HT1080 (cell line): ENCODE results near the gene HCFC1R1. TPM values are rescaled to one million over a fixed set of nuclear protein-coding genes. Genes with fewer than 3 reads are reported as not detected.

Source experiments
- DNase-seq: peaks from one replicate; pipeline ENCODE4 v3.0.0-alpha.2; 2015; ENCODE audit warnings: low read depth
- total RNA-seq: library from RNA; depleted of rRNA; stranded (reverse); fragments of >200 nt; shearing (Covaris generic); gene quantifications from 2 replicates; pipeline ENCODE4 v1.2.3, GENCODE V29; 2014

HCFC1R1 gene
- total RNA-seq, 1 experiment from 2014 or later: 370 TPM

GRCh38 chr16:3001316-3001715 lies 22.4 kb downstream of the HCFC1R1 start:
- DNase-seq: no peak

DNA sequence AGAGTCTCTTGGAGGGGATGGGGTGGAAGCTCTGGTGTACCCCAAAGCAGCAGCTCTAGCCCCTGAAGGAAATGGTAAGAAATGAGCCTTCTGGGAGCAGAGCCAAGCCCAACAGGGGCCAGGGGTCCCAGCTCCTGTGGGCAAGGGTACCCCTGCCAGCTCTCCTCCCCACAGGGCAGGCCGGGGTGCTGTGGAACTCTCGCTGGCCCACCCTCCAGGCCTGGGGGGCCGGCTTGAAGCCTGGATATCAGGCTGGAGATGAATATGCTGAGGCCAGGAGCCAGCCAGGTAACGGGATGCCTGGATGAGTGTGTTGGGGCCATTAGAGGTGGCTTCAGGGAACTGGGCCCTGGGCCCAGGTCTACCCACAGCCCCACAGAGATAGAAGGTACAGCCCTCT lies 23.2 kb downstream of the HCFC1R1 start:
- no peak for DNase-seq

DNA sequence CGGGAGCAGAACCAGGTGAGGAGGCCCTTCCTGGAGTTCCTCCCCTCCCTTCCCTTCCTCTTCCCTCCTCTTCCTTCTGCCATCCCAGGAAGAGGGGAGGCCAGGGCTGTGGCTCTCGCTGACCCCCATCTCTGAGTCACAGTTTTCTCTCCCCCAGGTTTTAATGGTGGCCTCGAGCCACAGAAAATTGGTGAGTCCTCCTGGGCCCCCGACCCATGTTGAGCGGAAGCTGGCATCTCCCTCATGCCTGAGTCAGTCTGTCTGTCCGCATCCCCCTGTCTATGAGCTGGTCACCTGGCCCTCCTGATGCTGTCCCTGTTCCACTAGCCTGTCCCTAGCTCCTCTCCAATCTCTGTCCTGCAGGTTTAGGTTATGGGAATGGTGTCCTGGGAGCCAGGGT lies 23.8 kb downstream of the HCFC1R1 start:
- DNase-seq: no peak

DNA sequence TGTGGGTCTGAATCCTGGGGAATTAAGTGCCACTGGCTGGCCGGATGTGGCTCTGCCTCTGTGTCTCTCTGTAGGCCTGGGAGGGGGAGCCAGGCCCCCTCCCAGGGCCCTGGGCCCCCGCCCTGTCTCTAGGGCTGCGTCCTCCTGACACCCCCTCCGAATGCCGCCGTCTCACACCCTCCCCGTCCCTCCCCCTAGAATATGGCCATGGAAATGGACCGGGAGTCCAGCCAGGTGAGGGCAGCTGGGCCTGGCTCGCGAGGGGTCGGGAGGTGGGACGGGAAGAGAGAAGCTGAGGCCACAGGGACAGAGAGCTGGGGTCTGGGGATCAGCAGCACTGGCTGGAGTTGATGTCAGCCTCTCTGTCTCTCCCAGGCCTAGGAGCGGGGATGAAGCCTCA lies 27.4 kb downstream of the HCFC1R1 start:
- no peak for DNase-seq

DNA sequence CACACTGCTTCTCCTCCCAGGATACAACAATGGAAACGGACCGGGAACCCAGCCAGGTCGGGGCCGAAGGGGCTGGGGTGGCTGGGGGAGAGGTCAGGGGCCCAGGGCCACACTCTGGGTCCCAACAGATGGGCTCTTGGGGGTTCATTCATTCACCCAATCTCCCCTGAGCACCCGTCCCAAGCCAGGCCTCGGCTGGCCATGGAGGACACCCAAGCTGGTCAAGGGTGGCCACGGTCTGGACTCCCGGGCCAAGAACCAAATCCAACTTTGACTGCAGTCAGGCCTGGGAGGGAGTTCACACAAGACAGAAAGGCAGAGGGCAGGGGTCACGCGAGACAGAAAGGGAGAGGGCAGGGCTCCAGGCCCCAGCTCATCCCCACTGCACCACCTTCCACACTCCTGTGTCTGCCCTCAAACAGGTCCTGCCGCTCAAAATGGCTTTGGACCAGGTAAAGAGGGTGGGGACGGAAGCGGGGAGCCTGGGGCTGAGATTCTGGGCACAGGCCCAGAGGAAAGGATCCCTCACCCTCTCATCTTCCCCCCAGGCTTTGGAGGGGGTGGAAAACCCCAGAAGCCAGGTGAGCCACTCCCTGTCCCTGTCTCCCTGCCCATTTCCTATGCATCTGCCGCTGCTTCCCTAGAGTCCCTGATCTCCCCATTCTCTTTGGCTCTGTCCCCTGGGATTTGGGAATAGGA lies 31.2 kb downstream of the HCFC1R1 start:
- DNase-seq: no peak

DNA sequence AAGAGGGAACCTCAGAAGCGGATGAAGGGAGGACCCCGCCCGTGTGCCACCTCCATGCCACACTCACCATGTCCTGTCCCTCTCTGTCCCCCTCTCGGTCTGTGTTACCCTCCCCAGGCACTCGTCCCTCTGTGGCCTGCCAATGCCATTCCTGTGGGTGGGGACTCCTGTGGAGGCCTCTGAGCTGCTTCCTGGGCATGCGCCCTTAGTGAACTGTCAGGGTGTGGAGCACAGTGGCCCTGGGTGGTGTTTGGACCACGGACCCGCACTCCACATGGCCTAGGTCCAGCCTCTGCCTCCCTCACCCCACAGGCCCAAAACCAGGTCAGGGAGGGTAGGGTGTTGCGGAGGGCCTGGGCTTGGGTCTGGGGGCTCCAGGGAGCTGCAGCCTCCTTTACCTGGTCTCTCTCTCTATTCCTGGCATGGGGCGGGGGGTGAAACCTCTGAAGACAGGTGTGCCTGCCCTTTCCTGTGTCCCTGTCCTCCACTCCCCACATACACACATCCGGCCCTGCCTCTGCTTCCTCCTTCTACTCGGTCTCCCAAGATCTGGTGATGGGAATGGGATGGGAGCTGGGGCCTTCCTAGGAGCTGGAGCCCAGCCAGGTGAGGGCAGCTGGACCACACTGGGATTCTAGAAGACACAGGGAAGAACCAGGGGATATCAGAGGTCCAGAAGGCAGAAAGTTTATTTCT lies 32.0 kb downstream of the HCFC1R1 start:
- no peak for DNase-seq

- DNase-seq: no peak
Observed at GRCh38 chr16:2990891-2991290, 32.9 kb downstream of the HCFC1R1 start.

DNA sequence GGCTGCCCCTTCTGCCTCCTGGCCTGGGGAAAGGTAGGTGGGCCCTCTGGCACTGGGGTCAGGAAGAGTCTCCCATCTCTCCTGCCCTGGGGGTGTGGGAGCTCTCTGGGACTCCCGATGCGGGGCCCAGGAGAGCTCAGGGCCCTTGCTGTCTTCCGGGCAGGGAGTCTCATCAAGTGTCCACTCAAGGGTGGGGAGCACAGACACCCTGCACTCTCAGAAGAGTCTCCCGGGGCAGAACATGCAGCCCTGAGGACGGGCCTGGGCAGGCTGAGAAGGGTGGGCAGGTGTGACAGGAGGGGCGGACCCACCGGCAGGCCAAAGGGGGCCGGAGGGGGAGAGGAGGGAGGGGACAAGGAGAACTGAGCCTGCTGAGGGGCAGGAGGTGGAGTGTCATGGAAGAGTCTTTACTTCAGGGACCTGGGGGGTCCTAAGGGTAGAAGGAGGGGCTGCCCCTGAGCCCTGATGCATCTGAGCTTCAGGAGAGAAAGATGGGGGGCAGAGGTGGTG lies 35.1 kb downstream of the HCFC1R1 start:
- no peak for DNase-seq

GRCh38 chr16:2987833-2988232 lies 35.9 kb downstream of the HCFC1R1 start:
- no peak for DNase-seq

DNA sequence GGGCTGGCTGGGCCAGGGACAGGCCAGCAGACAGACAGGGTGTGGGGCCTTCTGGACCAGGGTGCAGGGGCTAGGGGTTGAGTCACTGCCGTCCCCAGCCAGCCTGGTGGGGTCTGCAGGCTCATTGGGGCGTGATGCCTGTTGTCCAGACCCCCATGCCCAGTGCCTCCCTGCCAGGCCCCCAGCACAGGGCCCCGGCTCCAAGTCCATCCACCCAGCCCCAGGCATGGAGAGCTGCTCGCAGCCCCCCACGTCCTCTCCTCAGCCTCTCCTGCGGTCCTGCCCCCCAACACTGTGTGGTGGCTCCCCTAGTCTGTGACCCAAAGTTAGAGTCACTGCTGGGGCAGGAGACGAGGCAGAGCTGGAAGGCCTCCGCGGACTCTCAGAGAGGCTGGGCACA lies 36.5 kb downstream of the HCFC1R1 start:
- no peak for DNase-seq

GRCh38 chr16:2986623-2987188 lies 37.0 kb downstream of the HCFC1R1 start:
- no peak for DNase-seq

DNA sequence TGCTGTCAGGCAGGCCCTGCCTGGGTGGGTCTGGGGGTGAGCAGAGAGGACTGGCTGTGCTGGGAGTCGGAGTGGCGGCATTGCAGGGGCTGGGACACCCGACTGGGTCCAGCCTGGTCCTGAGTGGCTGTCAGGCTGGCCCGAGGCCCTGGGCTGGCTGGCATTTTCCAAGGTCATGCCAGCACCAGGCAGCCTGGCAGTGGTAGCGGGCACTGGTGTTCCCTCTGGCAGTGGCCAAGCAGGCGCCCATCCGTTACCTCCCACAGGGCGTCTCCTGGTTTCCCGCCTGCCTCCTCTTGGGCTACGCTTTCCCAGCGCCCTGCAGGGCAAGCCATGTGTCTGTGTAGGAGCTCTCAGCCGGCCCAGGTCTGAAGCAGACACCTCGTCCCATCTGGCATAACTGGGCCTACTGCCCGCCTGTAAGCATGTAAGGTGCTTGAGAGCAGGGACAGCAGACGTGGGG lies 37.8 kb downstream of the HCFC1R1 start:
- no peak for DNase-seq

- no peak for DNase-seq
Observed at GRCh38 chr16:2985462-2985861, 38.3 kb downstream of the HCFC1R1 start.

DNA sequence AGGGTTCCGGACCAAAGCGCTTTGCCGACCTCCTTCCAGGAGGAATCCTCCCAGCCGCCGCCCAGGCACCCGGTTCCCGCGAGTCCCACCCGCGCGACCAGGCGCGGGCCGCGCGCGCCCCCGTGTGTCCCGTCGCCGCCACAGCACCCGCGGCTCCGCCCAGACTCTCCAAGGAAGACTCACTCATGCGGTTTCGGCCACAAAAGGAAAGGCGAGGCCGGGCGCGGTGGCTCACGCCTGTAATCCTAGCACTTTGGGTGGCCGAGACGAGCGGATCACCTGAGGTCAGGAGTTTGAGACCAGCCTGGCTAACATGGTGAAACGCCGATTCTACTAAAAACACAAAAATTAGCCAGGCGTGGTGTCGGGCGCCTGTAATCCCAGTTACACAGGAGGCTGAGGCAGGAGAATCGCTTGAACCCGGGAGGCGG lies 40.0 kb downstream of the HCFC1R1 start:
- DNase-seq: peak; percentile 88

GRCh38 chr16:2982402-2982801 lies 41.3 kb downstream of the HCFC1R1 start:
- DNase-seq: no peak

DNA sequence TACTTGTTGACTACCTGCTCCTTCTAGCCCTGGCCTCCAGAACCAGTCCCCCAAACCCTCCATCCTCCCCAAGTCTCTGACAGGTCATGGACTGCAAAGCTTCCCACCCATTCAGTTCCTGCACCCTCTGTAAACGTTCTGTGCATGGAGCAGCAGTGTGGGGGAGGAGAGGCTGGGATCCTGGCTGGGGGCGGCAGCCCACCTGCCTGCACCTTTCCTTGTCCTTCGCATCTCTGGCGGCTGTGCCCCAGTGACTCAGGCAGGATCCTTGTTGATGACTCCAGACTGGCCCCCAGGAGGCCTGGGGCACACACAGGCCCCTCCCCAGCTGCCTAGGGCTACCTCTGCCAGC lies 41.9 kb downstream of the HCFC1R1 start:
- no peak for DNase-seq

GRCh38 chr16:2981177-2981898 lies 42.4 kb downstream of the HCFC1R1 start:
- no peak for DNase-seq

DNA sequence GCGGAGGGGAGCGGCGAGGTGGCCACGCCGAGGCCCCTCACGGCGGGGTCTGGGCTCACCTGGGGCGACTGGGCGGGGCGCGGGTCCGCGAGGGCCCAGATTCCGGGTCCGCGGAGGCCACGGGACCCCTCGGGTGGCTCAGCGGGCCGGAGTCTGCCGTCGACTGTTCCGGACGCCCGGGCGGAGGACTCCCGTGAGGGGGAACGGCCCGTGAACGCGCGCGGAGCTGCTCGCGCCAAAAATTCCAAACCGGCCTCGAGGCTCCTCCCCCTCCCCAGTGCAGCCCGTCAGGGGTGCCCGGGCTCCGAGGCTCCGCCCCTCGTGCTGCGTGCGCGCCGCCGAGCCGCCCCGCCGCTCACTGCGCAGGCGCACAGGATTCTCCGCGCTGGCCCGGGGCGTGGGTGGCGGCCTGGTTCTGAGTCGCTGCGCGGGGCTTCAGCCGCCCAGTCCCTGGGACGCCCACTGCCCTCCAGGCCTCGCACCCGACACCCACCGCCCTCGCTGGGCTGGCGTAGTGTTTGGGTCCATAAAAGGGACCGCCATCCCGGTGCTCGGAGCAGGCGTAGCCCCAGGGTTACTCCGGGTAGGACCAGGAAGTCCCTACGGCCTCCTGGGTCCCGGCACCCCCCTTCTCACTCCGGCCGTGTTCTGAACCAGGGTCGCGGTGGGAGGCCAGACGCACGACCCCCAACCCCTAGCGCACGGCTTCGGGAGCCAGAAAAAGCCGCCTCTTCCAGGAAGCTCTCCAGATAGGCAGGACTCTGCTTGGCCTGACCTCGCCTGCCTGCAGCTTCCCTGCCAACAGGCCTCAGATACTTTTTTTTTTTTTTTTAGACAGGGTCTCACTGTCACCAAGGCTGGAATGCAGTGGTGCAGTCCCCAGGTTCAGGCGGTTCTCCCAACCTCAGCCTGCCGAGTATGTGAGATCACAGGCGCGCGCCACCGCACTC lies 43.2 kb downstream of the HCFC1R1 start, which contains the start of gene PKMYT1:
TSS of gene PKMYT1 (minus strand) at position 220 of the 950 bp plus-strand sequence. CDS start 789 bp downstream, outside the sequence.
- DNase-seq: peak; percentile 82

DNA sequence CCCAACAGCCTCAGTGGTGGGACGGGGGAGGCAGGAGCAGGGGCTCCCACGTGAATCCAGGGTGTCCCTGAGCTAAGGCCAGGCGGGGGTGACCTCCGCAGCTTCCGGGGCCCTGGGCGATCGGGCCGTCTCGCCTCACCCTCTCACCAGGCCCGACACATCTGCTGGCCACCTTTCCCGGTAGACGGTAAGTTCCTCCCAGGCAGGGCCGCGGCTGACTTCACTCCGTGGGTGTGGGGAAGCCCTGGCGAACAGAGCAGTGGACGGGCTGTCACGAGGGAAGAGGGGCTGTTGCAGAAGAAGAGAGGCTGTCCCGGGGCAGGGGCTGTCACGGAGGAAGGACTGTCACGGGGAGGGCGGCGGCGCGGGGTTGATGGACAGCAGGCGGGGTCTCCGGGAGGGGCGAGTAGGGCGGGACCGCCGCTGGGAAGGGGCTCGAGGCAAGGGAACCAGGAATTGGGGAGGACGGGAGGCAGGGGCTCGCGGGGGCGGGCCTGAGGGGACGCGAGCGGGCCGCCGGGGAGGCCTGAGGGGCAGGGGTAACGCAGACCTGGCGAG lies 44.0 kb downstream of the HCFC1R1 start:
- DNase-seq: no peak

DNA sequence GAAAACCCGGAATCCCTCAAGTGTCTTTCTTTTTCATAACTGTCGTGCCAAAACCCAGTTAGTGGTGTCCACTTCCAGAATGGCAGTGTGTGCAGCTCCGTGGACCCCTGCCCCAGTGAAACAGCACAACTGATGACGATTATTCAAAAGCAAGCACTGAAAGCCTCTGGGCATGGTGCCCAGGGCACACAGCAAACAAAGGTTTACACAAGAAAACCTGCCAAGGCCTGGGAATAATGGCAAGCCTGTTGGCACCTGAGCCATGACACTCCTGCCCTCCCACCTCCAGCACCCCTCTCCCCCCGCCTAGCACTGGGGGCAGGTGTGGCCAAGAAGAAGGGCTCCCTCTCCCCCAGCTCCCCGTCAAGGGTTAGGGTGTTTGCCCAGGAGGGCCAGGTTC lies 46.3 kb downstream of the HCFC1R1 start:
- DNase-seq: no peak
